ENCODE measurements around the gene PTGES2. TPM values are rescaled to one million over a fixed set of nuclear protein-coding genes. Genes with fewer than 3 reads are reported as not detected.

PTGES2 gene
- total RNA-seq, 1 donor from 2014 or later, result 101 TPM

- Histone ChIP-seq H3K27ac (peak overlapping the region; percentile 78), H3K4me1 (peaks cover 36% of the 10 kb centered on the region), H3K4me3 (peak overlapping the region; percentile 79 to 93), H3K27me3 (no peaks in the 10 kb centered on the region), H3K36me3 (peaks cover 0 to 6% of the 10 kb centered on the region in 2 donors), H3K9me3 (no peaks in the 10 kb centered on the region)
- no peak for TF ChIP-seq CTCF (IDR thresholded peaks at IDR 0.05)
- no peak for TF ChIP-seq POLR2A (IDR thresholded peaks at IDR 0.05)
- intact Hi-C loops (cut with DNase I), result no loop called here
- no peak for DNase-seq (ENCODE audit: extremely low spot score in 2 of 2)
Observed at GRCh38 chr9:128128836-128129590, 1.5 kb upstream of the PTGES2 start.

GRCh38 chr9:128127990-128128835, 684 bp upstream of the PTGES2 start:
- no peak for TF ChIP-seq CTCF (IDR thresholded peaks at IDR 0.05)
- TF ChIP-seq POLR2AphosphoS5 (IDR thresholded peaks at IDR 0.05; ENCODE audit: insufficient read depth in 1 of 2, low read depth in 1 of 2), result peak; percentile 68 to 83
- TF ChIP-seq POLR2A (IDR thresholded peaks at IDR 0.05), result peak in 1 of 2 donors; percentile 32
- Histone ChIP-seq H3K4me3 (peak overlapping the region; percentile 79 to 93), H3K36me3 (peaks cover 0 to 14% of the 10 kb centered on the region in 2 donors), H3K4me1 (peaks cover 36% of the 10 kb centered on the region), H3K27ac (peak overlapping the region; percentile 78), H3K27me3 (no peaks in the 10 kb centered on the region), H3K9me3 (no peaks in the 10 kb centered on the region)
- no peak for DNase-seq (ENCODE audit: extremely low spot score in 2 of 2)
- intact Hi-C loops (cut with DNase I), result no loop called here

GRCh38 chr9:128125580-128126354, 1.8 kb downstream of the PTGES2 start:
- no peak overlapping the region for H3K27ac ChIP-seq
- no peaks in the 10 kb centered on the region for H3K27me3 ChIP-seq
- no peak for DNase-seq (ENCODE audit: extremely low spot score in 2 of 2)
- peaks cover 36% of the 10 kb centered on the region for H3K4me1 ChIP-seq
- intact Hi-C loops (cut with DNase I), result no loop called here
- H3K9me3 ChIP-seq, result no peaks in the 10 kb centered on the region
- peaks cover 0 to 32% of the 10 kb centered on the region in 2 donors for H3K36me3 ChIP-seq
- no peak for TF ChIP-seq POLR2AphosphoS5 (IDR thresholded peaks at IDR 0.05; ENCODE audit: insufficient read depth in 1 of 2, low read depth in 1 of 2)
- no peak for TF ChIP-seq CTCF (IDR thresholded peaks at IDR 0.05)
- TF ChIP-seq POLR2A (IDR thresholded peaks at IDR 0.05), result no peak
- H3K4me3 ChIP-seq, result no peak overlapping the region

- Histone ChIP-seq H3K36me3 (peaks cover 0 to 33% of the 10 kb centered on the region in 2 donors), H3K27ac (no peak overlapping the region), H3K4me3 (no peak overlapping the region), H3K27me3 (no peaks in the 10 kb centered on the region), H3K4me1 (peaks cover 36% of the 10 kb centered on the region), H3K9me3 (no peaks in the 10 kb centered on the region)
- intact Hi-C loops (cut with DNase I), result no loop called here
- no peak for DNase-seq (ENCODE audit: extremely low spot score in 2 of 2)
- no peak for TF ChIP-seq CTCF (IDR thresholded peaks at IDR 0.05)
- no peak for TF ChIP-seq POLR2A (IDR thresholded peaks at IDR 0.05)
- no peak for TF ChIP-seq POLR2AphosphoS5 (IDR thresholded peaks at IDR 0.05; ENCODE audit: insufficient read depth in 1 of 2, low read depth in 1 of 2)
Observed at GRCh38 chr9:128124873-128125579, 2.5 kb downstream of the PTGES2 start.

Data from vagina (tissue), 2 donors.